Stimulated activated CD8-positive, alpha-beta memory T cell treated with anti-CD3 and anti-CD28 coated beads, Interleukin-15, amount 100 ng/mL, for 24 hours (primary cell): ENCODE data around the gene STXBP6.

Experiments used
- DNase-seq: peaks from one replicate; pipeline ENCODE4 v3.0.0-alpha.2; 2020; ENCODE audit warnings: low read depth

Gene STXBP6

GRCh38 chr14:25049568-25050268 lies at the start of gene STXBP6:
STXBP6 (minus strand) TSS chr14:25050147; CDS start chr14:24974818, 75,329 bp downstream.
- DNase-seq = no peak

- DNase-seq = no peak
These were observed 47.2 kb upstream of the STXBP6 start for GRCh38 chr14:25097120-25097519.

- DNase-seq = no peak
These were observed 45.9 kb upstream of the STXBP6 start for GRCh38 chr14:25095736-25096437.

- DNase-seq = no peak
These were observed 44.4 kb upstream of the STXBP6 start for GRCh38 chr14:25094171-25094907.

GRCh38 chr14:25092258-25092740 lies 42.4 kb upstream of the STXBP6 start:
- DNase-seq = no peak

GRCh38 chr14:25090716-25091454 lies 40.9 kb upstream of the STXBP6 start:
- no peak for DNase-seq

- DNase-seq = no peak
These were observed 40.3 kb upstream of the STXBP6 start for GRCh38 chr14:25090256-25090655.

- no peak for DNase-seq
These were observed 39.5 kb upstream of the STXBP6 start for GRCh38 chr14:25089496-25089895.

GRCh38 chr14:25086821-25087396 lies 37.0 kb upstream of the STXBP6 start:
- no peak for DNase-seq

GRCh38 chr14:25086081-25086480 lies 36.1 kb upstream of the STXBP6 start:
- DNase-seq = no peak

GRCh38 chr14:25080682-25081081 lies 30.7 kb upstream of the STXBP6 start:
- no peak for DNase-seq

GRCh38 chr14:25079311-25079710 lies 29.4 kb upstream of the STXBP6 start:
- no peak for DNase-seq

- DNase-seq = no peak
These were observed 24.2 kb upstream of the STXBP6 start for GRCh38 chr14:25074099-25074685.

- DNase-seq = no peak
These were observed 19.9 kb upstream of the STXBP6 start for GRCh38 chr14:25069879-25070278.

GRCh38 chr14:25067600-25067999 lies 17.7 kb upstream of the STXBP6 start:
- DNase-seq = no peak

GRCh38 chr14:25062022-25062321 lies 12.0 kb upstream of the STXBP6 start:
- DNase-seq = no peak

- DNase-seq = no peak
These were observed 6.7 kb upstream of the STXBP6 start for GRCh38 chr14:25056688-25057078.

GRCh38 chr14:25055992-25056687 lies 6.2 kb upstream of the STXBP6 start:
- no peak for DNase-seq

- DNase-seq = no peak
These were observed 5.1 kb upstream of the STXBP6 start for GRCh38 chr14:25055005-25055404.

- no peak for DNase-seq
These were observed 3.6 kb upstream of the STXBP6 start for GRCh38 chr14:25053585-25053984.

- DNase-seq = no peak
These were observed 3.0 kb upstream of the STXBP6 start for GRCh38 chr14:25052921-25053320.
